Measurements from ENCODE around the gene NBEA.
A peak's percentile ranks its signal among the peaks of the same experiment; 100 is the strongest.

NBEA gene

GRCh38 chr13:35477386-35477946, 535.4 kb downstream of the NBEA start:
- DNase-seq (ENCODE audit: low read depth): peak; percentile 20
- no peaks in the 10 kb centered on the region for H3K9me3 ChIP-seq (ENCODE audit: control insufficient read depth, low read length)
- peaks cover 8% of the 10 kb centered on the region for H3K4me1 ChIP-seq (ENCODE audit: control insufficient read depth, insufficient read depth, low read length)
- H3K27me3 ChIP-seq (replicated peaks; ENCODE audit: control insufficient read depth, insufficient read depth, low read length): no peaks in the 10 kb centered on the region
- no peaks in the 10 kb centered on the region for H3K36me3 ChIP-seq (ENCODE audit: control insufficient read depth, insufficient read depth, low read length, severe bottlenecking)
- H3K4me3 ChIP-seq (ENCODE audit: low read length): no peak overlapping the region
- no peak overlapping the region for H3K9ac ChIP-seq (ENCODE audit: low read length)

DNA sequence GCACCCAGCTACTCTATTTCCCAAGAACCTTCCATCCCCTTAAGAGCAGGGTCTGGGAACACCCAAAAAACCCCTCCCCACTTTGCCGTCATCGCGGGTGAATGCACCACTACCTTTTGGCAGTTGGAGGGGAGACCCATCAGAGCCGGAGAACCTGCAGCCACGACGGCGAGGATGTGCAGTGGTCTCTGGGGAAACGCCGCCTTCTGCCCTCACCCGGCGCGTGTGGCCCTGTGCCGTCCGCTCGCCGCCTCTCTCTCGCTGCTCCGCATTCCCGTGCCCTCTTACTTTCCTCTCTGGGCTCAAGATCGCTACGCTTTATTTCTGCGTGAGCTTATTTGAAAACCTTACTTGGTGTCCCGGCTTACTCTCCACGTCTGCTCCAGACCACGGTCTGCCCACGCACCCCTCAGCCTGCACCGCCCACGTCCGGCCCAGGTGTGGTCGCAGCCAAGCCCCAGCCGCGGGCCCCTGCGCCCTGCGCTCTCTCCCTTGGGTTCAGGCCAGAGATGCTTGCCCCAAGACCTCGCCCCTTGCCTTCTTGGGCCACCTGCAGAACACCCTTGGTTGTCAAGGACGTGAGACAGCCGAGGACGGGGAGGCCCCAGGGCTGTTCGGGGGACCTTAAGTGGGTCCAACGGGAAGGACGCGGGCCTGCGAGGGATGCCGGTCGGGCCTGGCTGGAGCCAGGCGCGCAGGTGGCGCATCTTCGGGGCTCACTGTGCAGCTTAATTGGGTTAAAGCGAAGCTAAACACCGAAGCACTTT, 536.4 kb downstream of the NBEA start:
- DNase-seq (ENCODE audit: low read depth): peak; percentile 70
- H3K4me1 ChIP-seq (ENCODE audit: control insufficient read depth, insufficient read depth, low read length): peaks cover 4% of the 10 kb centered on the region
- H3K9ac ChIP-seq (ENCODE audit: low read length): no peak overlapping the region
- H3K36me3 ChIP-seq (ENCODE audit: control insufficient read depth, insufficient read depth, low read length, severe bottlenecking): no peaks in the 10 kb centered on the region
- no peaks in the 10 kb centered on the region for H3K9me3 ChIP-seq (ENCODE audit: control insufficient read depth, low read length)
- no peaks in the 10 kb centered on the region for H3K27me3 ChIP-seq (replicated peaks; ENCODE audit: control insufficient read depth, insufficient read depth, low read length)
- H3K4me3 ChIP-seq (ENCODE audit: low read length): no peak overlapping the region

- H3K4me3 ChIP-seq (ENCODE audit: low read length): no peak overlapping the region
- no peaks in the 10 kb centered on the region for H3K27me3 ChIP-seq (replicated peaks; ENCODE audit: control insufficient read depth, insufficient read depth, low read length)
- H3K9me3 ChIP-seq (ENCODE audit: control insufficient read depth, low read length): no peaks in the 10 kb centered on the region
Observed at GRCh38 chr13:35479038-35479492, 537.0 kb downstream of the NBEA start.

DNA sequence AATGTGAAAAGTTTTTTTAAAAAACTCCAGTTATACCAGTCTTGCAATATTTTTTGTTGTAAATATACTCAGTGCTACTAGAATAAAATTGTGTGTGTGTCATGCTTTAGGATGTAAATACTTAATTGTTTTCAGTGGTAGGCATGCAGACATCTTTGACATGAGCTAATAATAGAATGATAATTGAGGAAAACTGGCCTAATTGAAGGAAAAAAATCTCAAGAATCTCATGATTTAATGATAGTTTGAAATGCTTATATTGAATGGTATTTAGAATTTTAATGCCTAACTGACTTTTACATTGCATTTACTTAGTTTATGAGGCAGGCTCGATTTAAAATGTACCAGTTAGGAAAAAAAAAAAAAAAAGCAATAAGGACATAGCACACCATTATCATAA, 537.6 kb downstream of the NBEA start:
- no peaks in the 10 kb centered on the region for H3K27me3 ChIP-seq (replicated peaks; ENCODE audit: control insufficient read depth, insufficient read depth, low read length)
- peaks cover 4% of the 10 kb centered on the region for H3K4me1 ChIP-seq (ENCODE audit: control insufficient read depth, insufficient read depth, low read length)
- no peaks in the 10 kb centered on the region for H3K9me3 ChIP-seq (ENCODE audit: control insufficient read depth, low read length)
- no peak overlapping the region for H3K4me3 ChIP-seq (ENCODE audit: low read length)
- H3K36me3 ChIP-seq (ENCODE audit: control insufficient read depth, insufficient read depth, low read length, severe bottlenecking): no peaks in the 10 kb centered on the region
- peak; percentile 14 for DNase-seq (ENCODE audit: low read depth)
- no peak overlapping the region for H3K9ac ChIP-seq (ENCODE audit: low read length)

More at GRCh38 chr13:35479038-35479492, 537.0 kb downstream of the NBEA start:
- Histone ChIP-seq H3K4me1 (ENCODE audit: control insufficient read depth, insufficient read depth, low read length) (peaks cover 4% of the 10 kb centered on the region), H3K36me3 (ENCODE audit: control insufficient read depth, insufficient read depth, low read length, severe bottlenecking) (no peaks in the 10 kb centered on the region), H3K9ac (ENCODE audit: low read length) (no peak overlapping the region)
- peak; percentile 55 for DNase-seq (ENCODE audit: low read depth)

DNA sequence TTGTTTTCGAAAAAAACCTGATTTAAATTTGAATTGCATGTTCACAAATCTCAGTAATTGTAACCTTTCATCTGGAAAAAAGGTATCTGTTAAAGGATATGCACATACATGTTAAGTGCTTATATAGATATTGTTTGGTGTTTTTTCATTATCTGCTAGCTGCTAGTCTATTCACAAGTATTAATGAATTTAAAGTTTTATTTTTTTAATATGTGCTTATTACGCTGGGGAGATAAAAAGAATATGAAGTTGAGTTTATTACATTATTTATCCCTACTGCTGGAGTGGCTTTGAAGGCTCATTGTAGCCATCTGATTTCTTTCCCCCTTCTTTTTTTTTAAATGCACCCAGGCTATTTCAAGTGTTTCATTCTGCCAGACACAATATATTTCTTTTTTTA, 538.3 kb downstream of the NBEA start:
- no peaks in the 10 kb centered on the region for H3K9me3 ChIP-seq (ENCODE audit: control insufficient read depth, low read length)
- H3K4me1 ChIP-seq (ENCODE audit: control insufficient read depth, insufficient read depth, low read length): peaks cover 4% of the 10 kb centered on the region
- no peaks in the 10 kb centered on the region for H3K36me3 ChIP-seq (ENCODE audit: control insufficient read depth, insufficient read depth, low read length, severe bottlenecking)
- H3K27me3 ChIP-seq (replicated peaks; ENCODE audit: control insufficient read depth, insufficient read depth, low read length): no peaks in the 10 kb centered on the region
- H3K9ac ChIP-seq (ENCODE audit: low read length): no peak overlapping the region
- H3K4me3 ChIP-seq (ENCODE audit: low read length): no peak overlapping the region
- peak; percentile 13 for DNase-seq (ENCODE audit: low read depth)

- Histone ChIP-seq H3K4me1 (ENCODE audit: control insufficient read depth, insufficient read depth, low read length) (peaks cover 4% of the 10 kb centered on the region), H3K9me3 (ENCODE audit: control insufficient read depth, low read length) (no peaks in the 10 kb centered on the region), H3K9ac (ENCODE audit: low read length) (no peak overlapping the region), H3K36me3 (ENCODE audit: control insufficient read depth, insufficient read depth, low read length, severe bottlenecking) (no peaks in the 10 kb centered on the region), H3K27me3 (replicated peaks; ENCODE audit: control insufficient read depth, insufficient read depth, low read length) (no peaks in the 10 kb centered on the region), H3K4me3 (ENCODE audit: low read length) (no peak overlapping the region)
- DNase-seq (ENCODE audit: low read depth): peak; percentile 24
Observed at GRCh38 chr13:35481777-35482176, 539.7 kb downstream of the NBEA start.

GRCh38 chr13:35482527-35482926, 540.5 kb downstream of the NBEA start:
- H3K4me1 ChIP-seq (ENCODE audit: control insufficient read depth, insufficient read depth, low read length): peaks cover 4% of the 10 kb centered on the region
- no peaks in the 10 kb centered on the region for H3K27me3 ChIP-seq (replicated peaks; ENCODE audit: control insufficient read depth, insufficient read depth, low read length)
- DNase-seq (ENCODE audit: low read depth): no peak
- H3K4me3 ChIP-seq (ENCODE audit: low read length): no peak overlapping the region
- H3K36me3 ChIP-seq (ENCODE audit: control insufficient read depth, insufficient read depth, low read length, severe bottlenecking): no peaks in the 10 kb centered on the region
- H3K9ac ChIP-seq (ENCODE audit: low read length): no peak overlapping the region
- no peaks in the 10 kb centered on the region for H3K9me3 ChIP-seq (ENCODE audit: control insufficient read depth, low read length)

GRCh38 chr13:35483761-35484160, 541.7 kb downstream of the NBEA start:
- Histone ChIP-seq H3K27me3 (replicated peaks; ENCODE audit: control insufficient read depth, insufficient read depth, low read length) (no peaks in the 10 kb centered on the region), H3K9me3 (ENCODE audit: control insufficient read depth, low read length) (no peaks in the 10 kb centered on the region), H3K4me3 (ENCODE audit: low read length) (no peak overlapping the region), H3K36me3 (ENCODE audit: control insufficient read depth, insufficient read depth, low read length, severe bottlenecking) (no peaks in the 10 kb centered on the region), H3K9ac (ENCODE audit: low read length) (no peak overlapping the region), H3K4me1 (ENCODE audit: control insufficient read depth, insufficient read depth, low read length) (peaks cover 4% of the 10 kb centered on the region)
- DNase-seq (ENCODE audit: low read depth): peak; percentile 37

DNA sequence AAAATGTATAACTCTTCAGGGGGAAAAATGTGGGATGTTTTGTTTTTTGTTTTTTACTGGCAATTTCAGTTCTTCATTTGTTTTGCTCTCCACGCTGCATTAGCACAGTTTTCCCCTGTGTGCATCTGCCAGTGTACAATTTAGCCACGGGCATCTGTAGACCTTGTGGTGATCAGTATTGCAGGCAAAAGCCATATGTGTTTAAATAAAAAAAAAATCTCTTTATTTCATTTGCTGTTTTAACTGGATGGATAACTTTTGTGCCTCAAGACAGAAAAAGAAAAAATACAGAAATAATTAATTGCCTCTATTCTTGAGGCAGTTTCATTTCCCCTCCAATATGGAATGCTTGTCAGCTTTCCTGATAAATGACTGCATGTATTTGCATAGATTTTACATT, 542.3 kb downstream of the NBEA start:
- Histone ChIP-seq H3K9ac (ENCODE audit: low read length) (no peak overlapping the region), H3K9me3 (ENCODE audit: control insufficient read depth, low read length) (no peaks in the 10 kb centered on the region), H3K4me1 (ENCODE audit: control insufficient read depth, insufficient read depth, low read length) (peaks cover 4% of the 10 kb centered on the region), H3K36me3 (ENCODE audit: control insufficient read depth, insufficient read depth, low read length, severe bottlenecking) (no peaks in the 10 kb centered on the region), H3K4me3 (ENCODE audit: low read length) (no peak overlapping the region), H3K27me3 (replicated peaks; ENCODE audit: control insufficient read depth, insufficient read depth, low read length) (no peaks in the 10 kb centered on the region)
- DNase-seq (ENCODE audit: low read depth): peak; percentile 20

DNA sequence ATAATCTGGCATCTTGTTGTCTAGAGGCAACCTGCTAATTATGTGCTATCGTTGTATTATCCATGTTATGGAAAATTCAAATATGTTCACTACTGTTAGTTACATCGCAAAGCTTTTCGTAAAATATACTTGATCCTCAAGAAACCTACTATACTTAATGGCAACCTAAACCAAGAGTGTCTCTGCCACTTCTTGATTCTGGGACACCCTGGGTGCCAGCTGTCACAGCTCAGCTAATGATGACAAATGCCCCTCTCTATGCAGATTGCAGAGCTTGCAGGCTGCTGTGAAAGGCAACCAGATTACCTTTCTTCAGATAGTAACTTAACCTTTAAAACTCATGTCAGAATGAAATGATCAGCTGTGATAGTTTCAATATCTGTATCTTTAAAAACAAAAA, 543.4 kb downstream of the NBEA start:
- Histone ChIP-seq H3K36me3 (ENCODE audit: control insufficient read depth, insufficient read depth, low read length, severe bottlenecking) (no peaks in the 10 kb centered on the region), H3K9ac (ENCODE audit: low read length) (no peak overlapping the region), H3K27me3 (replicated peaks; ENCODE audit: control insufficient read depth, insufficient read depth, low read length) (no peaks in the 10 kb centered on the region), H3K9me3 (ENCODE audit: control insufficient read depth, low read length) (no peaks in the 10 kb centered on the region), H3K4me3 (ENCODE audit: low read length) (no peak overlapping the region), H3K4me1 (ENCODE audit: control insufficient read depth, insufficient read depth, low read length) (peaks cover 4% of the 10 kb centered on the region)
- DNase-seq (ENCODE audit: low read depth): no peak

GRCh38 chr13:35489050-35489449, 547.0 kb downstream of the NBEA start:
- no peaks in the 10 kb centered on the region for H3K36me3 ChIP-seq (ENCODE audit: control insufficient read depth, insufficient read depth, low read length, severe bottlenecking)
- no peaks in the 10 kb centered on the region for H3K27me3 ChIP-seq (replicated peaks; ENCODE audit: control insufficient read depth, insufficient read depth, low read length)
- H3K9ac ChIP-seq (ENCODE audit: low read length): no peak overlapping the region
- no peak for DNase-seq (ENCODE audit: low read depth)
- H3K4me3 ChIP-seq (ENCODE audit: low read length): no peak overlapping the region
- H3K4me1 ChIP-seq (ENCODE audit: control insufficient read depth, insufficient read depth, low read length): no peaks in the 10 kb centered on the region
- no peaks in the 10 kb centered on the region for H3K9me3 ChIP-seq (ENCODE audit: control insufficient read depth, low read length)
